GM12878 (cell line): Measurements from ENCODE around the gene TAF3. TPM values are rescaled to one million over a fixed set of nuclear protein-coding genes. Genes with fewer than 3 reads are reported as not detected.
A peak's percentile ranks its signal among the peaks of the same experiment; 100 is the strongest.

Experiments used
- ATAC-seq: fragments of 200-7000 bp; cut with Tn5 transposase; 3 replicates; pipeline ENCODE4 v1.9.1; 2020; ENCODE audit warnings: mild to moderate bottlenecking, moderate library complexity
- BruUV-seq: library from RNA; stranded (reverse); fragments of 400-500 nt; replicated peaks from 2 replicates; lab custom pipeline; 2021; lab: Mats Ljungman, UMichigan
- CTCF ChIA-PET: fragments of 300-600 bp; sonication (Branson Sonifier 250); formaldehyde crosslinking; extraction: SDS; loops from one replicate; lab custom pipeline; 2021; ENCODE audit warnings: inconsistent platforms; lab: Yijun Ruan, JAX
- POLR2A ChIA-PET: fragments of 350-600 bp; formaldehyde crosslinking; extraction: SDS; loops from one replicate; lab custom pipeline; 2021; ENCODE audit warnings: inconsistent platforms; lab: Charles Lee
- RAD21 ChIA-PET: fragments of 300-600 bp; sonication (Branson Sonifier 250); formaldehyde crosslinking; loops from one replicate; lab custom pipeline; 2023; ENCODE audit warnings: antibody characterized with exemption; ENCODE audit not compliant: unreplicated experiment; lab: Charles Lee
- SMC1A ChIA-PET: fragments of 300-600 bp; sonication (Branson Sonifier 250); formaldehyde crosslinking; loops from one replicate; lab custom pipeline; 2023; ENCODE audit not compliant: unreplicated experiment, uncharacterized antibody; lab: Charles Lee
- DNase-seq: peaks from one replicate; pipeline ENCODE4 v3.0.0-alpha.2; 2011; ENCODE audit warnings: low read depth, low spot score
- FAIRE-seq: peaks from 3 replicates; lab custom pipeline; 2011; peaks lifted over from hg19 to GRCh38; lab: Jason Lieb, UNC
- H2AFZ ChIP-seq: 2 replicates; pipeline ENCODE4 v1.6.0; 2011; ENCODE audit warnings: low read depth, low read length, control low read depth; ENCODE audit not compliant: control insufficient read depth
- H3K27ac ChIP-seq: 2 replicates; pipeline ENCODE4 v1.5.1; 2011; ENCODE audit warnings: control low read depth; ENCODE audit not compliant: control insufficient read depth, insufficient read depth
- H3K27me3 ChIP-seq, 2 experiments: replicated peaks in 1 of 2; 2 replicates each; pipeline versions ENCODE4 v1.6.0 to v1.6.1; 2011; ENCODE audit warnings: low read length in 1 of 2; ENCODE audit not compliant: control insufficient read depth in 2 of 2, insufficient read depth in 2 of 2
- H3K36me3 ChIP-seq, 2 experiments: 2 replicates each; pipeline ENCODE4 v1.5.1; 2011; ENCODE audit warnings: low read length in 1 of 2; ENCODE audit not compliant: control insufficient read depth in 2 of 2, insufficient read depth in 2 of 2
- H3K4me1 ChIP-seq: 2 replicates; pipeline ENCODE4 v1.6.1; 2011; ENCODE audit warnings: mild to moderate bottlenecking, low read length, moderate library complexity, mixed read lengths; ENCODE audit not compliant: control insufficient read depth, insufficient read depth
- H3K4me2 ChIP-seq: 2 replicates; pipeline ENCODE4 v1.6.0; 2011; ENCODE audit warnings: control low read depth; ENCODE audit not compliant: control insufficient read depth, insufficient read depth
- H3K4me3 ChIP-seq: fragments of 200-600 bp; sonication (generic); 2 replicates; pipeline ENCODE4 v1.5.1; 2016
- H3K79me2 ChIP-seq: 2 replicates; pipeline ENCODE4 v1.6.0; 2011; ENCODE audit warnings: low read length; ENCODE audit not compliant: control insufficient read depth, insufficient read depth
- H3K9ac ChIP-seq: 2 replicates; pipeline ENCODE4 v1.8.0; 2011; ENCODE audit warnings: low read length, control low read depth, mixed read lengths; ENCODE audit not compliant: control insufficient read depth, insufficient read depth
- H3K9me3 ChIP-seq: replicated peaks from 3 replicates; pipeline ENCODE4 v1.5.1; 2011; ENCODE audit warnings: mild to moderate bottlenecking, low read length; ENCODE audit not compliant: control insufficient read depth, insufficient read depth
- H4K20me1 ChIP-seq: 2 replicates; pipeline ENCODE4 v1.6.0; 2011; ENCODE audit not compliant: control insufficient read depth, insufficient read depth
- BCL3 ChIP-seq: IDR thresholded peaks from 2 replicates; pipeline ENCODE4 v1.6.1; 2011; ENCODE audit warnings: borderline replicate concordance, low read depth, mild to moderate bottlenecking, moderate library complexity, low read length; ENCODE audit not compliant: insufficient read depth, poor library complexity, severe bottlenecking
- CTCF ChIP-seq, 3 experiments: IDR thresholded peaks in 2 of 3; conservative IDR thresholded peaks in 1 of 3; 2 replicates each; pipeline ENCODE4 v1.5.1; 2011; ENCODE audit warnings: low read depth in 3 of 3, low read length in 3 of 3, mild to moderate bottlenecking in 3 of 3, control low read depth in 2 of 3, moderate library complexity in 2 of 3, inconsistent platforms in 1 of 3, mixed read lengths in 1 of 3; ENCODE audit not compliant: control insufficient read depth in 2 of 3, insufficient read depth in 1 of 3; ENCODE audit errors: extremely low read depth in 1 of 3
- FOXM1 ChIP-seq: IDR thresholded peaks from 2 replicates; pipeline ENCODE4 v1.6.1; 2012; ENCODE audit warnings: low read depth, mild to moderate bottlenecking, inconsistent platforms, low read length, moderate library complexity
- HCFC1 ChIP-seq: fragments of 150-350 bp; IDR thresholded peaks from 2 replicates; pipeline ENCODE4 v1.6.1; 2014; ENCODE audit warnings: low read length
- IRF4 ChIP-seq: IDR thresholded peaks from 2 replicates; pipeline ENCODE4 v1.6.1; 2011; ENCODE audit warnings: low read depth, low read length
- NR2C2 ChIP-seq: IDR thresholded peaks from 2 replicates; pipeline ENCODE4 v1.6.1; 2011; ENCODE audit warnings: borderline replicate concordance, low read depth; ENCODE audit not compliant: control insufficient read depth, insufficient read length
- USF2 ChIP-seq: IDR thresholded peaks from 2 replicates; pipeline ENCODE4 v1.6.1; 2011; ENCODE audit warnings: low read depth, low read length, improper control_type of control experiment, borderline replicate concordance
- ZNF622 ChIP-seq: fragments of 450-650 bp; IDR thresholded peaks from 2 replicates; pipeline ENCODE4 v1.6.1; 2017; ENCODE audit warnings: mild to moderate bottlenecking, inconsistent platforms
- WGBS: methylation state at CpG from one replicate; pipeline ENCODE4 v1.1.6; 2016; ENCODE audit warnings: low lambda C conversion rate; ENCODE audit not compliant: insufficient replicate concordance, insufficient coverage; ENCODE audit errors: missing lambda C conversion rate; 5-methylcytosine and 5-hydroxymethylcytosine counted together
- in situ Hi-C: fragments of 300-500 bp; cut with MboI; formaldehyde crosslinking; loops from 9 replicates; pipeline ENCODE4 v1.14.3; 2018; ENCODE audit warnings: mixed read lengths
- intact Hi-C: fragments of 100-400 bp; cut with micrococcal nuclease; formaldehyde crosslinking; loops from one replicate; pipeline ENCODE4 v1.14.2; 2022; ENCODE audit not compliant: unreplicated experiment
- polyA plus RNA-seq, 11 experiments: library from polyadenylated mRNA; depleted of rRNA in 4 of 11; unstranded in 6 of 11; stranded (reverse) in 5 of 11; fragments of >200 nt; fragmentation: Nextera tagmentation in 4 of 11; fragmentation: Illumina TruSeq in 1 of 11; extraction: Ambion mirVana in 4 of 11; extraction: Trizol in 1 of 11; gene quantifications; 1 replicate in 1 of 11; 2 replicates in 10 of 11; pipeline versions ENCODE4 v1.2.1 to v1.2.3, GENCODE V29; 2011 to 2016; ENCODE audit warnings: inconsistent platforms in 2 of 11, missing spikeins in 2 of 11, low read depth in 1 of 11
- total RNA-seq, 4 experiments: library from RNA; depleted of rRNA in 3 of 4; stranded (reverse); fragments of >200 nt in 3 of 4; fragmentation: Illumina TruSeq in 1 of 4; extraction: Trizol in 1 of 4; gene quantifications; 2 replicates each; pipeline versions ENCODE4 v1.2.1 to v1.2.3, GENCODE V29; 2013 to 2021

Gene TAF3
- total and polyA plus RNA-seq, 10 of the 15 experiments (the other 5 are each of a cell fraction or from before 2014, with no cell fraction given): 2.0 to 10.1 (median 3.7) TPM

GRCh38 chr10:7968510-7969112, 150.3 kb downstream of the TAF3 start:
- ChIA-PET POLR2A (no interaction called here), CTCF (no interaction called here), SMC1A (interaction anchor here (1.5 kb wide), 1 partner anchor 11 kb away, joined by 5 read pairs; no protein-coding TSS in a partner anchor), RAD21 (interaction anchor here (0.7 kb wide), 1 partner anchor 500 kb away, joined by 3 read pairs; no protein-coding TSS in a partner anchor)
- no peaks in the 10 kb centered on the region for H4K20me1 ChIP-seq
- no peak for FAIRE-seq
- no peaks in the 10 kb centered on the region for H3K79me2 ChIP-seq
- no TSS peak for BruUV-seq
- H2AFZ ChIP-seq: no peak overlapping the region
- H3K9ac ChIP-seq: no peak overlapping the region
- intact Hi-C loops: no loop called here
- WGBS: 14% methylated on average over 1 of the region's 1 CpG
- ATAC-seq: peak; percentile 31; the same call in 1 of the 3 replicates
- no peaks in the 10 kb centered on the region for H3K27me3 ChIP-seq
- in situ Hi-C loops: no loop called here
- no peak for DNase-seq
- peaks cover 0 to 5% of the 10 kb centered on the region in 2 experiments; a peak in 3 of 4 replicates for H3K36me3 ChIP-seq
- no peaks in the 10 kb centered on the region for H3K4me1 ChIP-seq
- no peak for TF ChIP-seq FOXM1
- TF ChIP-seq USF2: no peak
- TF ChIP-seq NR2C2: no peak
- TF ChIP-seq CTCF (IDR thresholded peaks at IDR 0.05 in 2 of 3, conservative IDR thresholded peaks at IDR 0.05 in 1 of 3; ENCODE audit: control insufficient read depth in 2 of 3, extremely low read depth in 1 of 3, insufficient read depth in 1 of 3, low read depth in 3 of 3, low read length in 3 of 3): no peak
- no peak for TF ChIP-seq IRF4
- no peak for TF ChIP-seq BCL3
- no peak for TF ChIP-seq HCFC1
- no peak for TF ChIP-seq ZNF622
- H3K27ac ChIP-seq: no peak overlapping the region
- H3K9me3 ChIP-seq: no peaks in the 10 kb centered on the region
- no peak overlapping the region for H3K4me3 ChIP-seq
- H3K4me2 ChIP-seq: no peak overlapping the region
